GM21360 (cell line): ENCODE measurements around the gene HS3ST6.
"Not testable (repeated sequence)": the region's sequence is repeated elsewhere in the genome, so short reads cannot be mapped to it uniquely, and the experiment has no call there.

ENCODE experiments used
- ATAC-seq: cut with Tn5 transposase; IDR thresholded peaks from one replicate; pipeline ENCODE4 v1.9.1; 2021; ENCODE audit warnings: mild to moderate bottlenecking, moderate library complexity; ENCODE audit not compliant: unreplicated experiment

Gene HS3ST6

GRCh38 chr16:1884155-1884760 lies 34.0 kb downstream of the HS3ST6 start:
- no peak for ATAC-seq

- not testable (repeated sequence) for ATAC-seq
Observed at GRCh38 chr16:1881172-1881571, 37.0 kb downstream of the HS3ST6 start.

DNA sequence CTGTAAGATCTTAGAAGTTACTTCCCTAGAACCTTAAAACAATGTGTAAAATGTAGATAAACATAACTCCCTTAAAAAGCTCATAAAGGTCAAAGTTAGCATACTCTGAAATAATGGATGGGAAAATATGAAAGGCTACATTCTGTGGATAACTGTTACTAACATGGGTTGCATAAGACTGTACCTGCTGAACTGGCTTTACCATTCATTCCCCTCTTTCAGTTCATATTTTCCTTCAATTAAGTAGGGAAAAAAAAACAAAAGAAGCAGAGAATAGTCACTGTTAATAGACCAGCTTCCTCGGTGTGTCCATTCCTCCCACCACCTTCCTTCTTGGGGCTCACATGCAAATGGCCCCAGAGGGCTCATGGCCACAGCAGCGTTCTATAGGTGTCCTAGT lies 38.7 kb downstream of the HS3ST6 start:
- ATAC-seq = no peak

DNA sequence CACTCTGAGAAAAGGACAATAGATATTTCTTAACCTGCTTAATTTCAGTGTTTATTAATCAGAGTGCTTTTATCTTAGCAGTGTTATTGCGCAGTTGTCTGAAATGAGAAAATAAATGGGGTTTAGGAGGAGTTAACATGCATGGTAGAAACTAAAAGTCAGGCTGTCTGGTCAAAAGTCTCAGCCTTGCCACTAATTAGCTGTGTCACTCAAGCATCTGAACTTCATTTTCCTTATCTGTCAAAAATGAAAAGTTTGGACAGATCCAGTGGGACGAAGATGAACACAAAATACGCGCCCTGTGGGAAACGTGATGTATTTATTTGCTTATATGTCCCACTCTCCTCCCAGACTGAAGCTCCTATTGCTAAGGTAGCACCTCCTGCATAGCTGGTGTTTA lies 40.0 kb downstream of the HS3ST6 start:
- no peak for ATAC-seq

DNA sequence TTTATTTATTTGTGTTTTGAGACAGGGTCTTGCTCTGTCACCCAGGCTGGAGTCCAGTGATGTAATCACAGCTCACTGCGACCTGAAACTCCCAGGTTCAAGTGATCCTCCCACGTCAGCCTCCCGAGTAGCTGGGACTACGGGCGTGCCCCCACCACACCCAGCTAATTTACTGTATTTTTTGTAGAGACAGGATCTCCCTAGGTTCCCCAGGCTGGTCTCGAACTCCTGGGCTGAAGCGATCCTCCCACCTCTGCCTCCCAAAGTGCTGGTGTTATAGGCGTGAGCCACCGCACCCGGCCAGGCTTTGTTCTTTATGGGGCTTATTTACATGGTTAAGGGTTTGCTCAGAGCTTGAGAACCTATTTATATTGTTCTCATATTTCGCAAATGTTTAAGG lies 40.4 kb downstream of the HS3ST6 start:
- no peak for ATAC-seq

- no peak for ATAC-seq
Observed at GRCh38 chr16:1877089-1877488, 41.1 kb downstream of the HS3ST6 start.

DNA sequence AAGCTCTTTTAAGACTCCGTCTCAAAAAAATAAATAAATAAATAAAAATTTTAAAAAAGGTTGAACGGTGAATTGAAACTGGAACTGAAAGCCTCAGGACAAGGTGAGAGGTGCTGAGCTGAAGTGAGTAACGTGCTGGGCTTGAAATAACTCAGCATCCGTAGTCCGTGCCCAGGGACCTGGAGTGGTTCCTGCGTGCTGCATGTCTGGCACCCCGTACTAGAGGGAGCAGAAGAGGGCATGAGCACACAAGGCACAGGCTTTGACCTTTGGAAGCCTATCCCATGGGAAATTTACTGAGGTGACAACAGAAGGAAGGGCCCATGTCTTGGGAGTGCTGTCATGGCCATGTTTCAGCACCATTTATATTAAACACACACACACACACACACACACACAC lies 41.7 kb downstream of the HS3ST6 start:
- ATAC-seq = no peak

DNA sequence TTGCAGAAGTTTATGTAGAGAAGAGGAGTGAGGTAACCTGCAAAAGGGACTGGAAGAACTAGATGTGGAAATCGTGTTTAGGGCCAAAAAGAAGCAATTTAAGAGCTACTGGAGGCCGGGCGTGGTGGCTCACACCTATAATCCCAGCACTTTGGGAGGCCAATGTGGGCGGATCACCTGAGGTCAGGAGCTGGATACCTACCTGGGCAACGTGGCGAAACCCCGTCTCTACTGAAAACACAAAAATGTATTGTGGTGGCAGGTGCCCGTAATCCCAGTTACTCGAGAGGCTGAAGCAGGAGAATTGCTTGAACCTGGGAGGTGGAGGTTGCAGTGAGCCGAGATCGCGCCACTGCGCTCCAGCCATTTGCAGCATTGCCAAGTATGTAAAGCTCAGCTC lies 42.1 kb downstream of the HS3ST6 start:
- not testable (repeated sequence) for ATAC-seq

DNA sequence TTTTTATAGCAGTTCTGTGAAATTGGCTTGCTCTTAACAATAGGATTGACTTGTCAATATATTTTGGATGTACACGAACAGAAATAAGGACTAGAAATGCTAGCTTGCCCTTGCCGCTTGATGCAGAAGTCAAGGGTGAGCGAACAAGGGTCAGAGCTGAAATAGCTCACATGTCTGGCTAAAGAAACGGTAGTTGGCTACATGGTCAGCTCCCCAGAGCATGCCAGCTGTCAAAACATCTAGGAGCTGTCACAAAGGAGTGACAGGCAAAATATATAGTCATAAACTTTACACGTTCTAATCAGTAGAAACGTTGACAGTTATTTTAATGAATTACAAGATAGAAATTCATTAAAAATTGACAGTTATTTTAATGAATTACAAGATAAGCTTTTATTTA lies 43.4 kb downstream of the HS3ST6 start:
- ATAC-seq = no peak

- ATAC-seq = no peak
Observed at GRCh38 chr16:1871974-1872635, 46.1 kb downstream of the HS3ST6 start, which contains the start of gene MEIOB. MEIOB (minus strand) TSS chr16:1872164; CDS start chr16:1868175, 3,989 bp downstream.

- ATAC-seq = no peak
Observed at GRCh38 chr16:1870365-1871082, 47.7 kb downstream of the HS3ST6 start.

DNA sequence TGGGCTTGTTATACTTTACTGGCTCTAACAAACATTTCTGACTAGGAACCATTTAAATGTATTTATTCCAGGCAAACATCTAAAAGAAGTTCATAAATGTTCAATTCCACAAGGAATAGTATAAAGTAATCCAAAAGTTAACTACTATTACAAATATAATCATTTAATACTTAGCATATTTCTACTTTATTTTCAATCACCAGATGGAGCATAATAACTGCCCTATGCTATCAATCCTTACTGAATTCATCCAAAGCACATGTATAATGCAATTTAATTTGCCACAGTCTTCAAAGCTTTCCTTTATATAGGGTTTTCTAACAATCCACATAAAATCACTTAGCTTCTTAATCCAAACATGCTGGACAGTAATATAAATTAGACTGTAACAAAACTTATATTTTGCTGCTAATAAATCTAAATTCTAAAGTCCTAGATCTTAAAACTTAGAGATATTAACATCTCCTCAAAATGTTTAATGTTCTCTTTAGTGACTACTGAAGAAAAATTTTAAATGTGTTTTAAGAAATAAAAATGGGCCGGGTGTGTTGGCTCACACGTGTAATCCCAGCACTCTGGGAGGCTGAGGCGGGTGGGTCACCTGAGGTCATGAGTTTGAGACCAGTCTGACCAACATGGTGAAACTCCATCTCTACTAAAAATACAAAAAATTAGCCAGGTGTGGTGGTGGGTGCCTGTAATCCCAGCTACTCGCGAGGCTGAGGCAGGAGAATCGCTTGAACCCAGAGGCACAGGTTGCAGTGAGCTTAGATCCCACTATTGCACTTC lies 52.1 kb downstream of the HS3ST6 start:
- ATAC-seq = no peak

GRCh38 chr16:1863681-1864460 lies 54.3 kb downstream of the HS3ST6 start:
- ATAC-seq = no peak

DNA sequence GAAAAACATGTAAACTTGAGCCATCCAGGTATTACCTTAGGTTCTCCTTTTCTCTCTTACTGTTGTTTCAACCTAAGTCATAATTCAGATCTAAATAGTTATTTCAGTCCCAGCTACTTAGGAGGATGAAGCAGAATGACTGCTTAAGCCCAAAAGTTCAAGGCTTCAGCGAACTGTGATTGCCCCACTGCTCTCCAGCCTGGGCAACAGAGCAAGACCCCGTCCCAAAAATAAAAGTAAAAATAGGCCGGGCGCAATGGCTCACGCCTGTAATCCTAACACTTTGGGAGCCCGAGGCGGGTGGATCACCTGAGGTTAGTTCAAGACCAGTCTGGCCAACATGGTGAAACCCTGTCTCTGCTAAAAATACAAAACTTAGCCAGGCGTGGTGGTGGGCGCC lies 55.8 kb downstream of the HS3ST6 start:
- ATAC-seq = no peak

GRCh38 chr16:1861730-1862129 lies 56.5 kb downstream of the HS3ST6 start:
- ATAC-seq = no peak
